Measurements from ENCODE around the gene DPP6. TPM values are rescaled to one million over a fixed set of nuclear protein-coding genes. Genes with fewer than 3 reads are reported as not detected.

Gene DPP6
- total and polyA plus RNA-seq, 2 experiments from 2014 or later = not detected

GRCh38 chr7:154212861-154213260, 160.7 kb downstream of the DPP6 start:
- H3K4me3 ChIP-seq = no peak overlapping the region
- H3F3A ChIP-seq (replicated peaks; ENCODE audit: low read depth) = no peaks in the 10 kb centered on the region
- H3K27ac ChIP-seq (ENCODE audit: low read depth) = no peak overlapping the region
- no peaks in the 10 kb centered on the region for H3K36me3 ChIP-seq (ENCODE audit: insufficient read depth)
- no peak for DNase-seq (ENCODE audit: low spot score)
- no peaks in the 10 kb centered on the region for H3K27me3 ChIP-seq (ENCODE audit: insufficient read depth)
- H3K27ac Mint-ChIP-seq = no peak overlapping the region
- H3K4me2 ChIP-seq = no peak overlapping the region
- no peaks in the 10 kb centered on the region for H3K9me3 Mint-ChIP-seq
- H3K4me1 ChIP-seq (ENCODE audit: insufficient read depth) = no peaks in the 10 kb centered on the region
- no peaks in the 10 kb centered on the region for H3K36me3 Mint-ChIP-seq (ENCODE audit: low read depth)
- no peaks in the 10 kb centered on the region for H3K27me3 Mint-ChIP-seq (ENCODE audit: insufficient read depth, low read depth, poor library complexity)
- TF ChIP-seq NANOG (IDR thresholded peaks at IDR 0.05; ENCODE audit: borderline replicate concordance) = no peak
- no peak for TF ChIP-seq ZNF331 (CRISPR knock-in tag; IDR thresholded peaks at IDR 0.05; ENCODE audit: low read depth)
- TF ChIP-seq CTCF (conservative IDR thresholded peaks at IDR 0.05; ENCODE audit: low read depth in 2 of 2) = no peak
- no peak for TF ChIP-seq CREB1 (CRISPR knock-in tag; IDR thresholded peaks at IDR 0.05; ENCODE audit: low read depth)
- TF ChIP-seq EZH2phosphoT487 (IDR thresholded peaks at IDR 0.05; ENCODE audit: unreplicated experiment) = no peak
- no peak for TF ChIP-seq EZH2 (IDR thresholded peaks at IDR 0.05; ENCODE audit: low read depth, unreplicated experiment)
- TF ChIP-seq ETS1 (IDR thresholded peaks at IDR 0.05) = no peak
- no peak for TF ChIP-seq REST (IDR thresholded peaks at IDR 0.05; ENCODE audit: unreplicated experiment)
- TF ChIP-seq ZNF114 (CRISPR knock-in tag; IDR thresholded peaks at IDR 0.05) = no peak
- no peak for TF ChIP-seq STAT1 (IDR thresholded peaks at IDR 0.05; ENCODE audit: unreplicated experiment)
- no peak for TF ChIP-seq ZNF462 (CRISPR knock-in tag; IDR thresholded peaks at IDR 0.05)
- TF ChIP-seq POLR2AphosphoS5 (IDR thresholded peaks at IDR 0.05; ENCODE audit: low read depth) = no peak
- TF ChIP-seq JUNB (IDR thresholded peaks at IDR 0.05; ENCODE audit: unreplicated experiment) = no peak
- peaks cover 8% of the 10 kb centered on the region for H3K4me1 Mint-ChIP-seq
- ATAC-seq = no peak
- no peaks in the 10 kb centered on the region for H3K9me2 ChIP-seq (ENCODE audit: insufficient read depth)
- no peaks in the 10 kb centered on the region for H3K79me2 ChIP-seq (replicated peaks; ENCODE audit: insufficient read depth)
- no peak overlapping the region for H3K4me3 Mint-ChIP-seq
- no peaks in the 10 kb centered on the region for H4K20me1 ChIP-seq (replicated peaks; ENCODE audit: insufficient read depth)
- no peak overlapping the region for H2AFZ ChIP-seq
